GM12865 (cell line): ENCODE results near the gene DEAF1.

Source experiments
- DNase-seq: peaks from one replicate; pipeline ENCODE4 v3.0.0; 2010; ENCODE audit warnings: low read depth
- H3K4me3 ChIP-seq: 2 replicates; pipeline ENCODE4 v1.5.1; 2011; ENCODE audit warnings: mild to moderate bottlenecking, low read depth, low read length, control low read depth
- TF ChIP-seq, protein P1 (sequence below): IDR thresholded peaks from 2 replicates; pipeline ENCODE4 v1.5.1; 2011; ENCODE audit warnings: low read length, control low read depth, low read depth, inconsistent platforms; ENCODE audit not compliant: insufficient read depth; ENCODE audit errors: missing control alignments

The DEAF1 gene

DNA sequence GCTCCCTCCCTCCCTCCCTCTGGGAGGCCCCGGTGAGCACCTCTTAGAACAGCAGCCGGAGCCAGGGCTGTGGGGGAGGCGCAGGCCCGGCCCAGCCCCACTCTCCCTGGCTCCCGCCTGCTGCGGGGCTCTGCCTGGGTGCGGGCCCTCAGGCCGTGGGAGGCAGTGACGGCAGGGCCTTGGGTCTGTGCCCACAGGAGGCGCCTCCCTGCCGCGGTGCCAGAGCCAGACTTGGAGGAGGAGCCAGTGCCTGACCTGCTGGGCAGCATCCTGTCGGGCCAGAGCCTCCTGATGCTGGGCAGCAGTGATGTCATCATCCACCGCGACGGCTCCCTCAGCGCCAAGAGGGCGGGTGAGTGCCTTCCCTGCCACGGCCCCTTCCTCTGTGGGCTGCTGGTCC, 88.8 kb downstream of the DEAF1 start:
- no peak for DNase-seq
- TF ChIP-seq, protein P1, sequence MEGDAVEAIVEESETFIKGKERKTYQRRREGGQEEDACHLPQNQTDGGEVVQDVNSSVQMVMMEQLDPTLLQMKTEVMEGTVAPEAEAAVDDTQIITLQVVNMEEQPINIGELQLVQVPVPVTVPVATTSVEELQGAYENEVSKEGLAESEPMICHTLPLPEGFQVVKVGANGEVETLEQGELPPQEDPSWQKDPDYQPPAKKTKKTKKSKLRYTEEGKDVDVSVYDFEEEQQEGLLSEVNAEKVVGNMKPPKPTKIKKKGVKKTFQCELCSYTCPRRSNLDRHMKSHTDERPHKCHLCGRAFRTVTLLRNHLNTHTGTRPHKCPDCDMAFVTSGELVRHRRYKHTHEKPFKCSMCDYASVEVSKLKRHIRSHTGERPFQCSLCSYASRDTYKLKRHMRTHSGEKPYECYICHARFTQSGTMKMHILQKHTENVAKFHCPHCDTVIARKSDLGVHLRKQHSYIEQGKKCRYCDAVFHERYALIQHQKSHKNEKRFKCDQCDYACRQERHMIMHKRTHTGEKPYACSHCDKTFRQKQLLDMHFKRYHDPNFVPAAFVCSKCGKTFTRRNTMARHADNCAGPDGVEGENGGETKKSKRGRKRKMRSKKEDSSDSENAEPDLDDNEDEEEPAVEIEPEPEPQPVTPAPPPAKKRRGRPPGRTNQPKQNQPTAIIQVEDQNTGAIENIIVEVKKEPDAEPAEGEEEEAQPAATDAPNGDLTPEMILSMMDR: no peak
- no peak overlapping the region for H3K4me3 ChIP-seq

DNA sequence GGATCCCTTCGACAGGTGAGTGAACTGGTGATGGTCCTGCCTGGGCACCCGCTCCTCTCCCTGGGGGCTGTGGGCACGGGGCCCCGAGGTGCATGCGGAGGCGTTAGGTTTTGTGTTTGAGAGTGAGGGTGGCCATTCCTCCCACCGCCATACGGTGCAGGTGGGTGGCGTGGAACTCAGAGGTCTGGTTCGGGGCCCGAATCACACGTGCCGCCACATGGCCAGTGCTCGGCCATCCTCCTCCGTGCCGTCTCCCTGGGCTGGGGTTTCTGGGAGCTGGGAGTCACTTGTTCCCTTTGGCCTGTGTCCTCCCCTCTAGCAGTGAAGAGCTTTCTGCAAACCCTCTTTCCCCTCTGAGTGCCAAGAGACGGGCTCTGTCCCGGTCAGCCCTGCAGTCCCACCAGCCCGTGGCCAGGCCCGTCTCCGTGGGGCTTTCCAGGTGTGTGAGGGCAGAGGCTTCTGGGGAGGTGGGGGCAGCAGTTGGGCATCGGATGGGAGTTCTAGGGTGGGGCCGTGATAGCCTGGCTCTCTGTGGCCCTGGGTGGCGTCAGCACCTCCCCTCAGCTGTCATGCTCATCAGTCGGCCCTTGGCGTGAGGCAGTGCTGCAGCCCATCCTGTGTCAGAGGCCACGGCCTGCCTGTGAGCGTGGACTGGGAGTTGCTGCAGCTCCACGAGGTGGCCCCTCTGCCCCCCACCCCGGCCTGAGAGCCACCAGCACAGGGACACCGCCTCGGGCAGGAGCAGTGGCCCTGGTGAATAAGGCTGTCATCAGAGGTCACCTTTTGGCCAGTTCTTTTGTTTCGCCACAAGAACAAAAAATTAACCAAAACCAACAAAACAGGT, 89.5 kb downstream of the DEAF1 start:
- no peak for DNase-seq
- no peak overlapping the region for H3K4me3 ChIP-seq
- TF ChIP-seq, protein P1: no peak

DNA sequence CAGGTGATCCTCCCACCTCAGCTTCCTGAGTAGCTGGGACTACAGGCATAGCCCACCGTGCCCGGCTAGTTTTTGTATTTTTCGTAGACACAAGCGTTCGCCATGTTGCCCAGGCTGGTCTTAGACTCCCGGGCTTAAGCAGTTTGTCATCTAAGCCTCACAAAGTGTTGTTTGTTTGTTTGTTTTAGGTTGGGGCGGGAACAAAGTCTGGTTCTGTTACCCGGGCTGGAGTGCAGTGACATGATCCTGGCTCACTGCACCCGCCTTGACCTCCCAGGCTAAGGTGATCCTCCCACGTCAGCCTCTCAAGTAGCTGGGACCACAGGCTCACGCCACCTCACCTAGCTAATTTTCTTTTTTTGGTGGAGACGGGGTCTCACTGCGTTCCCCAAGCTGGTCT, 91.9 kb downstream of the DEAF1 start:
- no peak overlapping the region for H3K4me3 ChIP-seq
- DNase-seq: no peak
- TF ChIP-seq, protein P1: no peak

DNA sequence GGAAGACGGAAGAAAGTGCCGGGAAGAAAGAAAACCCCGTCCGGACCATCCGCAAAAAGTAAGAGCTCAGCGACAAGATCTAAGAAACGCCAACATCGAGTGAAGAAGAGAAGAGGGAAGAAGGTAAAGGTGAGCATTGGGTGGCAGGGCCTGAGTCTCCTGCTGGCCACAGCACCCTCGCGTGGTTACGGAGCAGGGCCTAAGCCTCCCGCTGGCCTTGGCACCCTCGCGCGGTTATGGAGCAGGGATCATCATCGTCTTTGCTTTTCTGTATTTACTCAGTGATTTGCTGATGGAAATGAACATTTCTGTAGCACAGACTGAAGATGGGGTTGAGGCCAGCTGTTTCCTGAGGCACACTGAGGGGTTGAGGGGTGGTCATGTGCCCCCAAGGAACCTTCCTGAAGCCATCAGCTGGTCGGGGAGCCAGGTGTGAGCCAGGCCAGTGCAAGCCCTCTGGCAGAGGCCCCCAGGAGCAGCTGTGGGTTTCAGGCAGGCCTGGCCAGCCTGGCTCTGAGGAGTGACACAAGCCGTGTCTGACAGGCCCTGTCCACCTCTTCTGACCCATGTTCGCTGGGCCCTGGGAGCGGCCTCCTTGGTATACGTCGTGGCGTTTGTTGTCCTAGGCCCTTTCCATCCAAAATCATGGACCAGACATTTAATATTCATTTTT, 93.3 kb downstream of the DEAF1 start:
- H3K4me3 ChIP-seq: no peak overlapping the region
- DNase-seq: no peak
- TF ChIP-seq, protein P1: no peak

DNA sequence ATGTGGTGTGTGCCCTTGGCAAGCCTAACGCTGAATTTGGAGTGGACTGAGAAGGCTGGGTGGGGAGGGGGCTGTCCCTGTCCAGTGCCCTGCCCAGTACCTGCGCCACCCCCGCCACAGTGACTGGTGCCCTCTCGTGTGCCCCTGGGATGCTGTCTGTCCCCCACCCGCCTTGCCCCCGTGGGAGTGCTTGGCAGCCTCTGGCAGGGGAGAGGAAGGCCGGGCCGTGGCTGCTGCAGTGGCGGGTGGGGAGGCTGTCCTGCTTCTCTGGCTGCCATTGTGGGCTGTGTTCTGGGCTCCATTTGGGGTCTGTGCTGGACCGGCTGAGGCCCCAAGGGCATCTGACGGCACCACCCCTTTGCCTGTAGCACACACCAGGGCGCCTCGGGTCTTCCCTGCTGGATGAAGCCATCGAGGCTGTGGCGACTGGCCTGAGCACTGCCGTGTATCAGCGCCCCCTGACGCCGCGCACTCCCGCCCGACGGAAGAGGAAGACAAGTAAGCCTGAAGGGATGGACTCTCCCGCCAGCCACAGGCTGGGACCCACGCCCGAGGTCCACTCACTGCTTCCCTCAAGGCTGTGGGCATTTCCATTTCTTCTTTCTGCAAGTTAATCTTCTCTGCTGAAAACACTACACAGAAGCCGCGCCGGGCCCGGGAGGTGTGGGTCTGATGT, 96.9 kb downstream of the DEAF1 start:
- no peak overlapping the region for H3K4me3 ChIP-seq
- TF ChIP-seq, protein P1: no peak
- no peak for DNase-seq

DNA sequence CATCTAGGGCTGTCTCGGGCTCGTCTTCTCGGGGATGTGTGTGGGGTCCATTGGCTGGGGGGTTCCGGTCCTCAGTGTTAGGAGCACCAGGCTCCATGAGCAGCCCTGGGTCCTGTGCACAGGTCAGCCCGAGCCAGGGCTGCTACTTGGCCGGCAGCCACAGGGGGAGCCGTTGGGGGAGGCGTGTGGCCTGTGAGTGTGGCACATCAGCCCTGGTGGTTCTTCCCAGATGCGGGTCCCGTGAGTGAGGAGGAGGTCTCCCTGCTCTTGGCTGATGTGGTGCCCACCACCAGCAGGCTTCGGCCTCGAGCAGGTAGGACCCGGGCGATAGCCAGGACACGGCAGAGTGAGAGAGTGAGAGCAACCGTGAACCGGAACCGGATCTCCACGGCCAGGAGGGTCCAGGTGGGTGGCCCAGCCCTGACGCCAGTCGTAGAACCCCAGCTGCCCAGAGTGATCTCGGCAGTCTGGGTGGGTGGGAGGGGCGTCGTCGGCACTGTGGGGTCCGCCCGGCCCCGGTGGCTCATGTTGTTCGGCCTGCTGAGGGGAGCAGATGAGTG, 97.8 kb downstream of the DEAF1 start:
- no peak for DNase-seq
- H3K4me3 ChIP-seq: no peak overlapping the region
- TF ChIP-seq, protein P1: peak; percentile 10
